ENCODE data around the gene CLNK. TPM values are rescaled to one million over a fixed set of nuclear protein-coding genes. Genes with fewer than 3 reads are reported as not detected.

Gene CLNK
- total RNA-seq, 1 donor from 2014 or later, result not detected

DNA sequence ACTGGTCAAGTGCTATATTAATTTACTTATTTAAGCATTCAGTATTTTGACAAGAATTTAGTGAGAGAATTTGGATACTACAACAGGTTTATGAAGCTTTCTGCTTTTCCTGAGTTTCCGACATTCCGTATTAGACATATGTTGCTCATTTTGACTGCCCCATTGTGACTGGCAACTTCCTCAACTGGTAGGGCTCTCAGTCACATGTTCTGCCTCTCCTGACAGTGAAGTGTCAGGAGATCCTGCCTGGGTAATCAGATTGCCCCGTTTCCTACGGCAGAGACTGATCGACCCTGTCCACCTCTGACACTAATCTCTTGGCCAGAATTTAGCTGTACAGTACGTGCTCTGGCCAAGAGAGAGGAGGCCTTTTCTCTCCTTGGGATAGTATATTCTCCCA lies 49.5 kb downstream of the CLNK start:
- Mint-ChIP-seq H3K36me3 (ENCODE audit: low read depth, unreplicated experiment) (no peaks in the 10 kb centered on the region), H3K27ac (ENCODE audit: unreplicated experiment) (no peak overlapping the region), H3K9me3 (ENCODE audit: unreplicated experiment) (no peaks in the 10 kb centered on the region), H3K27me3 (ENCODE audit: unreplicated experiment) (peaks cover 2% of the 10 kb centered on the region), H3K4me1 (ENCODE audit: unreplicated experiment) (no peaks in the 10 kb centered on the region), H3K4me3 (ENCODE audit: unreplicated experiment) (no peak overlapping the region)
- DNase-seq (ENCODE audit: low spot score), result no peak
- TF ChIP-seq, protein P1, sequence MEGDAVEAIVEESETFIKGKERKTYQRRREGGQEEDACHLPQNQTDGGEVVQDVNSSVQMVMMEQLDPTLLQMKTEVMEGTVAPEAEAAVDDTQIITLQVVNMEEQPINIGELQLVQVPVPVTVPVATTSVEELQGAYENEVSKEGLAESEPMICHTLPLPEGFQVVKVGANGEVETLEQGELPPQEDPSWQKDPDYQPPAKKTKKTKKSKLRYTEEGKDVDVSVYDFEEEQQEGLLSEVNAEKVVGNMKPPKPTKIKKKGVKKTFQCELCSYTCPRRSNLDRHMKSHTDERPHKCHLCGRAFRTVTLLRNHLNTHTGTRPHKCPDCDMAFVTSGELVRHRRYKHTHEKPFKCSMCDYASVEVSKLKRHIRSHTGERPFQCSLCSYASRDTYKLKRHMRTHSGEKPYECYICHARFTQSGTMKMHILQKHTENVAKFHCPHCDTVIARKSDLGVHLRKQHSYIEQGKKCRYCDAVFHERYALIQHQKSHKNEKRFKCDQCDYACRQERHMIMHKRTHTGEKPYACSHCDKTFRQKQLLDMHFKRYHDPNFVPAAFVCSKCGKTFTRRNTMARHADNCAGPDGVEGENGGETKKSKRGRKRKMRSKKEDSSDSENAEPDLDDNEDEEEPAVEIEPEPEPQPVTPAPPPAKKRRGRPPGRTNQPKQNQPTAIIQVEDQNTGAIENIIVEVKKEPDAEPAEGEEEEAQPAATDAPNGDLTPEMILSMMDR (IDR thresholded peaks at IDR 0.05; ENCODE audit: unreplicated experiment), result no peak

GRCh38 chr4:10629394-10629793 lies 55.2 kb downstream of the CLNK start:
- TF ChIP-seq, protein P1 (IDR thresholded peaks at IDR 0.05; ENCODE audit: unreplicated experiment), result no peak
- no peaks in the 10 kb centered on the region for H3K9me3 Mint-ChIP-seq (ENCODE audit: unreplicated experiment)
- H3K27ac Mint-ChIP-seq (ENCODE audit: unreplicated experiment), result no peak overlapping the region
- H3K4me3 Mint-ChIP-seq (ENCODE audit: unreplicated experiment), result no peak overlapping the region
- peaks cover 4% of the 10 kb centered on the region for H3K27me3 Mint-ChIP-seq (ENCODE audit: unreplicated experiment)
- DNase-seq (ENCODE audit: low spot score), result no peak
- no peaks in the 10 kb centered on the region for H3K36me3 Mint-ChIP-seq (ENCODE audit: low read depth, unreplicated experiment)
- H3K4me1 Mint-ChIP-seq (ENCODE audit: unreplicated experiment), result no peaks in the 10 kb centered on the region

- Mint-ChIP-seq H3K9me3 (ENCODE audit: unreplicated experiment) (no peaks in the 10 kb centered on the region), H3K36me3 (ENCODE audit: low read depth, unreplicated experiment) (no peaks in the 10 kb centered on the region), H3K4me1 (ENCODE audit: unreplicated experiment) (no peaks in the 10 kb centered on the region), H3K27ac (ENCODE audit: unreplicated experiment) (no peak overlapping the region), H3K4me3 (ENCODE audit: unreplicated experiment) (no peak overlapping the region), H3K27me3 (ENCODE audit: unreplicated experiment) (peaks cover 5% of the 10 kb centered on the region)
- TF ChIP-seq, protein P1 (IDR thresholded peaks at IDR 0.05; ENCODE audit: unreplicated experiment), result no peak
- DNase-seq (ENCODE audit: low spot score), result no peak
Measured at GRCh38 chr4:10625131-10625530, 59.4 kb downstream of the CLNK start.

DNA sequence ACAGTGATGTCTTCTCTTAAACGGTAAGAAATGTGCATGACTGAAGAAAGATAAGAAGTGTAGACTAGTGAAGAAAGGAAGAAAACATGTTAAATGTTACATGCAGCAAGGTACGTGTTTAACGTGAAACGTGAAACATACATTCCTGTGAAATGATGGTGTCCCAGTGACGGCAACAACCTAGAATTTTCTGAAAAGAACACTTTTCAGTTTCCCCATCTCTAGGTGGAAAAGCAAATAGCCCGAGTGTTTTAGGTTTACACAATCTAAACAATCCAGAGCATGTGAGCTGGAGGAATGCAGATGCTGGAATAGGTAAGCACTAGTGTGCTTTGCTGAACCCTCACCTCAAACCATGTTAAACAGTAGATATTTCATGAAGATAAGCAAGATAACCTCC lies 60.7 kb downstream of the CLNK start:
- no peak for DNase-seq (ENCODE audit: low spot score)
- TF ChIP-seq, protein P1 (IDR thresholded peaks at IDR 0.05; ENCODE audit: unreplicated experiment), result no peak
- Mint-ChIP-seq H3K36me3 (ENCODE audit: low read depth, unreplicated experiment) (no peaks in the 10 kb centered on the region), H3K4me1 (ENCODE audit: unreplicated experiment) (no peaks in the 10 kb centered on the region), H3K4me3 (ENCODE audit: unreplicated experiment) (no peak overlapping the region), H3K27me3 (ENCODE audit: unreplicated experiment) (peaks cover 5% of the 10 kb centered on the region), H3K27ac (ENCODE audit: unreplicated experiment) (no peak overlapping the region), H3K9me3 (ENCODE audit: unreplicated experiment) (no peaks in the 10 kb centered on the region)

DNA sequence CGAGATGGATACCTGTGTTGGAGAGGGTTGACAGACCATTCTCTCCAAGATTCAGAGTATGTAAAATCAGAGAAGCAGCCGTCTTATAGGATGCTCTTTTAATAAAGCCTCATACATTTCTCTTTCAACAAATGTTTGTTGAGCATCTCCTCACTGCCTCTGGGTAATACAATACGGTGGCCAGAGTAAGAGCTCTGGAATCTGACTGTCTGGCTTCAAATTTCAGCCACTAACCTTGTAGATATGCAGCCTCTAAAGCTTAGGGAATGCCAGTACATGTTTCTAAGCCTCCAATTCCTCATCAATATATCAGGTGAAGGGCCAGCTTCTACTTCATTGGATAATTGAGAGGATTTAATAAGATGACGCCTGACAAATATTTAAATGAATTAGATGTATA lies 61.3 kb downstream of the CLNK start:
- TF ChIP-seq, protein P1 (IDR thresholded peaks at IDR 0.05; ENCODE audit: unreplicated experiment), result no peak
- H3K27me3 Mint-ChIP-seq (ENCODE audit: unreplicated experiment), result peaks cover 5% of the 10 kb centered on the region
- DNase-seq (ENCODE audit: low spot score), result no peak
- no peak overlapping the region for H3K4me3 Mint-ChIP-seq (ENCODE audit: unreplicated experiment)
- H3K9me3 Mint-ChIP-seq (ENCODE audit: unreplicated experiment), result no peaks in the 10 kb centered on the region
- H3K36me3 Mint-ChIP-seq (ENCODE audit: low read depth, unreplicated experiment), result no peaks in the 10 kb centered on the region
- no peaks in the 10 kb centered on the region for H3K4me1 Mint-ChIP-seq (ENCODE audit: unreplicated experiment)
- no peak overlapping the region for H3K27ac Mint-ChIP-seq (ENCODE audit: unreplicated experiment)
